Inflammatory macrophage (primary cell): ENCODE data around the gene TAL2.
"Not testable (repeated sequence)": the region's sequence is repeated elsewhere in the genome, so short reads cannot be mapped to it uniquely, and the experiment has no call there.

Experiments used
- DNase-seq, 2 donors: peaks; one replicate each; pipeline ENCODE4 v3.0.0-alpha.2; 2020 to 2022

Gene TAL2

GRCh38 chr9:105676351-105676923 lies 14.2 kb downstream of the TAL2 start:
- no peak for DNase-seq

GRCh38 chr9:105678163-105678562 lies 15.9 kb downstream of the TAL2 start:
- no peak for DNase-seq

- DNase-seq: no peak
Observed at GRCh38 chr9:105678781-105679180, 16.5 kb downstream of the TAL2 start.

GRCh38 chr9:105679257-105680022 lies 17.2 kb downstream of the TAL2 start:
- DNase-seq: no peak

- no peak for DNase-seq
Observed at GRCh38 chr9:105681313-105681712, 19.1 kb downstream of the TAL2 start.

- no peak for DNase-seq
Observed at GRCh38 chr9:105681724-105682123, 19.5 kb downstream of the TAL2 start.

- no peak for DNase-seq
Observed at GRCh38 chr9:105683688-105684275, 21.5 kb downstream of the TAL2 start.

- no peak for DNase-seq
Observed at GRCh38 chr9:105686936-105687335, 24.7 kb downstream of the TAL2 start.

- DNase-seq: peak in 1 of 2 donors; percentile 5
Observed at GRCh38 chr9:105690742-105691141, 28.5 kb downstream of the TAL2 start.

- DNase-seq: peak; percentile 28 to 50
Observed at GRCh38 chr9:105693435-105694189, 31.4 kb downstream of the TAL2 start.

- peak; percentile 76 to 89 for DNase-seq
Observed at GRCh38 chr9:105694190-105694847, 32.1 kb downstream of the TAL2 start, which contains the start of gene TMEM38B. Gene TMEM38B, plus strand, starts transcription at chr9:105694541. Its CDS starts 120 bp downstream, at chr9:105694661.

GRCh38 chr9:105694848-105695581 lies 32.8 kb downstream of the TAL2 start:
- DNase-seq: peak; percentile 83 to 86

GRCh38 chr9:105696219-105696793 lies 34.0 kb downstream of the TAL2 start:
- no peak for DNase-seq

GRCh38 chr9:105697871-105698270 lies 35.6 kb downstream of the TAL2 start:
- DNase-seq: no peak

- DNase-seq: no peak
Observed at GRCh38 chr9:105698348-105698870, 36.2 kb downstream of the TAL2 start.

GRCh38 chr9:105700668-105701067 lies 38.4 kb downstream of the TAL2 start:
- no peak for DNase-seq

- DNase-seq: no peak
Observed at GRCh38 chr9:105701145-105701544, 38.9 kb downstream of the TAL2 start.

GRCh38 chr9:105702207-105702606 lies 40.0 kb downstream of the TAL2 start:
- DNase-seq: no peak

GRCh38 chr9:105703638-105704037 lies 41.4 kb downstream of the TAL2 start:
- not testable (repeated sequence) for DNase-seq

- DNase-seq: no peak
Observed at GRCh38 chr9:105706156-105706555, 43.9 kb downstream of the TAL2 start.

- no peak for DNase-seq
Observed at GRCh38 chr9:105708405-105708804, 46.1 kb downstream of the TAL2 start.
